H1 (cell line): Measurements from ENCODE around the gene GARNL3.

Source experiments
- BRCA1 ChIP-seq: IDR thresholded peaks from 2 replicates; pipeline ENCODE4 v1.6.1; 2012; ENCODE audit warnings: low read depth, low read length, improper control_type of control experiment
- CTCF ChIP-seq, 3 experiments: IDR thresholded peaks; 1 replicate in 2 of 3; 2 replicates in 1 of 3; pipeline versions ENCODE4 v1.5.1 to v1.6.1; 2011; ENCODE audit warnings: low read length in 3 of 3, mild to moderate bottlenecking in 3 of 3, inconsistent platforms in 2 of 3, low read depth in 1 of 3, moderate library complexity in 1 of 3; ENCODE audit not compliant: insufficient read depth in 1 of 3; ENCODE audit errors: control extremely low read depth in 1 of 3
- E2F6 ChIP-seq: IDR thresholded peaks from 2 replicates; pipeline ENCODE4 v1.6.1; 2012; ENCODE audit warnings: inconsistent platforms
- KDM5A ChIP-seq: fragments of 200-600 bp; IDR thresholded peaks from 2 replicates; pipeline ENCODE4 v1.7.1; 2012; ENCODE audit warnings: mild to moderate bottlenecking, low read length, inconsistent platforms, mixed read lengths
- MAFK ChIP-seq: IDR thresholded peaks from 2 replicates; pipeline ENCODE4 v1.6.1; 2012; ENCODE audit warnings: low read depth, mild to moderate bottlenecking, improper control_type of control experiment, low read length
- NRF1 ChIP-seq: IDR thresholded peaks from 2 replicates; pipeline ENCODE4 v1.6.1; 2011; ENCODE audit warnings: mild to moderate bottlenecking, low read depth, low read length, improper control_type of control experiment
- POLR2A ChIP-seq, 2 experiments: IDR thresholded peaks; 1 replicate in 1 of 2; 2 replicates in 1 of 2; pipeline ENCODE4 v1.6.1; 2011; ENCODE audit warnings: low read depth in 2 of 2, low read length in 2 of 2, mild to moderate bottlenecking in 2 of 2; ENCODE audit errors: control extremely low read depth in 1 of 2
- RAD21 ChIP-seq, 2 experiments: IDR thresholded peaks in 1 of 2; conservative IDR thresholded peaks in 1 of 2; 2 replicates each; pipeline ENCODE4 v1.6.1; 2011; ENCODE audit warnings: low read depth in 2 of 2, low read length in 2 of 2, improper control_type of control experiment in 1 of 2, inconsistent platforms in 1 of 2, mild to moderate bottlenecking in 1 of 2, moderate library complexity in 1 of 2
- SIRT6 ChIP-seq: IDR thresholded peaks from one replicate; pipeline ENCODE4 v1.7.1; 2012; ENCODE audit warnings: low read length, inconsistent platforms
- SP4 ChIP-seq: IDR thresholded peaks from 2 replicates; pipeline ENCODE4 v1.6.1; 2012; ENCODE audit warnings: low read length, inconsistent platforms
- TCF12 ChIP-seq: IDR thresholded peaks from 2 replicates; pipeline ENCODE4 v1.6.1; 2011; ENCODE audit warnings: low read depth, mild to moderate bottlenecking, low read length
- YY1 ChIP-seq: IDR thresholded peaks from 2 replicates; pipeline ENCODE4 v1.6.1; 2011; ENCODE audit warnings: low read depth, mild to moderate bottlenecking, low read length
- TF ChIP-seq, protein P1 (sequence below): IDR thresholded peaks from 2 replicates; pipeline ENCODE4 v1.6.1; 2012; ENCODE audit warnings: inconsistent platforms

DNA sequence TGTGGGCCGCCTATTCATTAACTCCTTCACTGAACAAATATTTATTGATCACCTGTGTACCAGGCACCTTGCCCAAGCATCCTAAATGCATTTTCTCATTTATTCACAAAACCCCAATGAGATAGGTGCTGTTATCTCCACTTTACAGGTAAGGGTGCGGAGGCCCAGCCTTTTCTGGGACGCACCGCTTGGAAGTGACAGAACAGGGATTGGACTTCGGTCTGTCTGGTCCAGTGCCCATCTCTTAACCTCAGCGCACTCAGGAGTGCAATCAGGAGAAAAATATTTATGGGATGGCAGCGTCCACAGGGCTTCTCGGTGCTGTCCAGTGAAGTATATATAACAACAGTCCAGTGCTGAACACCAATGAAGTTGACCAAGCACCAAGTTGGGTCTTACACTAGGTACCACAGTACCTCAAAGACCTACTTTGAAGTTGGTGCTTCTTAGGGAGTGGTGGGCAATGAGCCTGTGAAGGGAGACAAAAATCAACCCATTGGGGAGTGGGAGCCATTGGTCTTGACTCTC is 18.9 kb upstream of the GARNL3 start:
- TF ChIP-seq MAFK (no peak), YY1 (no peak), KDM5A (no peak), CTCF (IDR thresholded peaks at IDR 0.05; ENCODE audit: control extremely low read depth in 1 of 3, insufficient read depth in 1 of 3, low read depth in 1 of 3, low read length in 3 of 3) (no peak), POLR2A (IDR thresholded peaks at IDR 0.05; ENCODE audit: control extremely low read depth in 1 of 2, low read depth in 2 of 2, low read length in 2 of 2) (no peak), BRCA1 (no peak), RAD21 (IDR thresholded peaks at IDR 0.05 in 1 of 2, conservative IDR thresholded peaks at IDR 0.05 in 1 of 2; ENCODE audit: low read depth in 2 of 2, low read length in 2 of 2) (no peak), SP4 (no peak), E2F6 (no peak), SIRT6 (no peak), TCF12 (no peak), NRF1 (no peak)
- TF ChIP-seq, protein P1, sequence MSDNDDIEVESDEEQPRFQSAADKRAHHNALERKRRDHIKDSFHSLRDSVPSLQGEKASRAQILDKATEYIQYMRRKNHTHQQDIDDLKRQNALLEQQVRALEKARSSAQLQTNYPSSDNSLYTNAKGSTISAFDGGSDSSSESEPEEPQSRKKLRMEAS: no peak
